OCI-LY1 (cell line): ENCODE results near the gene NEXMIF.

Experiments used
- EZH2 ChIP-seq: fragments of 200-600 bp; sonication (generic), shearing (Covaris generic); IDR thresholded peaks from 2 replicates; pipeline ENCODE4 v1.8.0; 2017; ENCODE audit warnings: borderline replicate concordance, mixed run types, mild to moderate bottlenecking, antibody characterized with exemption, low read length, moderate library complexity, mixed read lengths
- TF ChIP-seq, protein P1 (sequence below): fragments of 200-600 bp; sonication (generic), shearing (Covaris generic); IDR thresholded peaks from 2 replicates; pipeline ENCODE4 v1.5.1; 2017; ENCODE audit warnings: mild to moderate bottlenecking, antibody characterized with exemption, low read length, moderate library complexity, mixed read lengths

DNA sequence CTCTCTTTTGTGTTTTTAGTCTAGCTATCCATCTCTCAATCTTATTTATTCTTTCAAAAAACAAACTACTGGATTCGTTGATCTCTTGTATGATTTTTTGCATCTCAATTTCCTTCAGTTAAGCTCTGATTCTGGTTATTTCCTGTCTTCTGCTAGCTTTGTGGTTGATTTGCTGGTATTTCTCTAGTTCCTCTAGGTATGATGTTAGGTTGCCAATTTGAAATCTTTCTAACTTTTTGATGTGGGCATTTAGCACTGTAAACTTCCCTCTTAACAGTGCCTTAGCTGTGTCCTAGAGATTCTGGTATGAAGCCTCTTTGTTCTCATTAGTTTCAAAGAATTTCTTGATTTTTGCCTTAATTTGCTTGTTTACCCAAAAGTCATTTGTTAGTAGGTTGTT is 15.2 kb upstream of the NEXMIF start:
- TF ChIP-seq, protein P1, sequence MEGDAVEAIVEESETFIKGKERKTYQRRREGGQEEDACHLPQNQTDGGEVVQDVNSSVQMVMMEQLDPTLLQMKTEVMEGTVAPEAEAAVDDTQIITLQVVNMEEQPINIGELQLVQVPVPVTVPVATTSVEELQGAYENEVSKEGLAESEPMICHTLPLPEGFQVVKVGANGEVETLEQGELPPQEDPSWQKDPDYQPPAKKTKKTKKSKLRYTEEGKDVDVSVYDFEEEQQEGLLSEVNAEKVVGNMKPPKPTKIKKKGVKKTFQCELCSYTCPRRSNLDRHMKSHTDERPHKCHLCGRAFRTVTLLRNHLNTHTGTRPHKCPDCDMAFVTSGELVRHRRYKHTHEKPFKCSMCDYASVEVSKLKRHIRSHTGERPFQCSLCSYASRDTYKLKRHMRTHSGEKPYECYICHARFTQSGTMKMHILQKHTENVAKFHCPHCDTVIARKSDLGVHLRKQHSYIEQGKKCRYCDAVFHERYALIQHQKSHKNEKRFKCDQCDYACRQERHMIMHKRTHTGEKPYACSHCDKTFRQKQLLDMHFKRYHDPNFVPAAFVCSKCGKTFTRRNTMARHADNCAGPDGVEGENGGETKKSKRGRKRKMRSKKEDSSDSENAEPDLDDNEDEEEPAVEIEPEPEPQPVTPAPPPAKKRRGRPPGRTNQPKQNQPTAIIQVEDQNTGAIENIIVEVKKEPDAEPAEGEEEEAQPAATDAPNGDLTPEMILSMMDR: no peak
- no peak for TF ChIP-seq EZH2
